CD14-positive monocyte (primary cell): ENCODE results near the gene GFRA3. TPM values are rescaled to one million over a fixed set of nuclear protein-coding genes. Genes with fewer than 3 reads are reported as not detected.

Experiments
- DNase-seq, 3 donors: peaks; one replicate each; pipeline ENCODE4 v3.0.0-alpha.2; 2011 to 2022
- H2AFZ ChIP-seq: 2 replicates; pipeline ENCODE4 v1.6.0; 2012; ENCODE audit warnings: mild to moderate bottlenecking, low read depth, low read length, inconsistent platforms; ENCODE audit not compliant: insufficient read depth, poor library complexity, severe bottlenecking
- H3K27ac ChIP-seq, 2 donors: 1 replicate in 1 of 2; 2 replicates in 1 of 2; pipeline ENCODE4 v1.5.1; 2012 to 2013; ENCODE audit warnings: low read length in 2 of 2, control low read depth in 1 of 2, inconsistent platforms in 1 of 2, low read depth in 1 of 2, mild to moderate bottlenecking in 1 of 2
- H3K27me3 ChIP-seq, 2 donors: one replicate each; pipeline versions ENCODE4 v1.6.0 to v1.6.1; 2011 to 2013; ENCODE audit warnings: low read length in 2 of 2; ENCODE audit not compliant: control insufficient read depth in 2 of 2, insufficient read depth in 2 of 2
- H3K36me3 ChIP-seq, 2 donors: replicated peaks in 1 of 2; 1 replicate in 1 of 2; 2 replicates in 1 of 2; pipeline versions ENCODE4 v1.5.1 to v1.6.1; 2012 to 2013; ENCODE audit warnings: low read length in 2 of 2, control low read depth in 1 of 2, inconsistent platforms in 1 of 2, mild to moderate bottlenecking in 1 of 2; ENCODE audit not compliant: insufficient read depth in 2 of 2, control insufficient read depth in 1 of 2
- H3K4me1 ChIP-seq, 2 donors: 1 replicate in 1 of 2; 2 replicates in 1 of 2; pipeline versions ENCODE4 v1.5.1 to v1.6.1; 2012 to 2013; ENCODE audit warnings: low read length in 2 of 2, control low read depth in 1 of 2, inconsistent platforms in 1 of 2, mild to moderate bottlenecking in 1 of 2, moderate library complexity in 1 of 2; ENCODE audit not compliant: insufficient read depth in 2 of 2, control insufficient read depth in 1 of 2
- H3K4me2 ChIP-seq: replicated peaks from 2 replicates; pipeline ENCODE3; 2012; ENCODE audit warnings: low read length, moderate library complexity, mild to moderate bottlenecking; ENCODE audit not compliant: poor library complexity, severe bottlenecking; ENCODE audit errors: extremely low read depth
- H3K4me3 ChIP-seq, 3 experiments: fragments of 200-600 bp in 1 of 3; sonication (generic) in 1 of 3; replicated peaks in 1 of 3; 1 replicate in 2 of 3; 2 replicates in 1 of 3; pipeline ENCODE4 v1.5.1; 2011 to 2013; ENCODE audit warnings: low read length in 3 of 3, mild to moderate bottlenecking in 3 of 3, control low read depth in 2 of 3, low read depth in 2 of 3, inconsistent platforms in 1 of 3, moderate library complexity in 1 of 3
- H3K79me2 ChIP-seq: 2 replicates; pipeline ENCODE4 v1.6.0; 2012; ENCODE audit warnings: mild to moderate bottlenecking, control low read depth, inconsistent platforms, low read length, moderate library complexity; ENCODE audit not compliant: insufficient read depth
- H3K9ac ChIP-seq: 2 replicates; pipeline ENCODE4 v1.6.0; 2017; ENCODE audit warnings: low read length, mild to moderate bottlenecking; ENCODE audit not compliant: insufficient read depth, poor library complexity, severe bottlenecking
- H3K9me3 ChIP-seq, 2 donors: replicated peaks in 1 of 2; 1 replicate in 1 of 2; 2 replicates in 1 of 2; pipeline versions ENCODE4 v1.5.1 to v1.6.1; 2012 to 2013; ENCODE audit warnings: low read length in 2 of 2, control low read depth in 1 of 2; ENCODE audit not compliant: control insufficient read depth in 1 of 2, insufficient read depth in 1 of 2
- H4K20me1 ChIP-seq: 2 replicates; pipeline ENCODE4 v1.6.0; 2012; ENCODE audit warnings: mild to moderate bottlenecking, low read length, control low read depth, moderate library complexity; ENCODE audit not compliant: insufficient read depth
- H3K27ac Mint-ChIP-seq, 7 donors: one replicate each; pipeline ENCODE4 v1.8.0; 2020; ENCODE audit warnings: mild to moderate bottlenecking in 7 of 7, mixed read lengths in 7 of 7, moderate library complexity in 6 of 7, inconsistent platforms in 2 of 7
- H3K27me3 Mint-ChIP-seq, 3 donors: one replicate each; pipeline ENCODE4 v1.8.0; 2021 to 2022; ENCODE audit warnings: low read depth in 3 of 3, mild to moderate bottlenecking in 3 of 3, mixed read lengths in 3 of 3, moderate library complexity in 3 of 3, inconsistent platforms in 1 of 3
- H3K36me3 Mint-ChIP-seq, 2 donors: one replicate each; pipeline ENCODE4 v1.8.0; 2020; ENCODE audit warnings: mixed read lengths in 2 of 2, inconsistent platforms in 1 of 2, mild to moderate bottlenecking in 1 of 2
- H3K4me1 Mint-ChIP-seq: one replicate; pipeline ENCODE4 v1.8.0; 2020; ENCODE audit warnings: mild to moderate bottlenecking, mixed read lengths
- H3K4me3 Mint-ChIP-seq, 2 donors: one replicate each; pipeline ENCODE4 v1.8.0; 2020; ENCODE audit warnings: mild to moderate bottlenecking in 2 of 2, mixed read lengths in 2 of 2, moderate library complexity in 1 of 2
- H3K9me3 Mint-ChIP-seq, 7 donors: one replicate each; pipeline ENCODE4 v1.8.0; 2020 to 2022; ENCODE audit warnings: mixed read lengths in 7 of 7, mild to moderate bottlenecking in 6 of 7, moderate library complexity in 6 of 7, inconsistent platforms in 2 of 7
- CTCF ChIP-seq: fragments of 200-600 bp; IDR thresholded peaks from one replicate; pipeline ENCODE4 v1.8.0; 2022; ENCODE audit warnings: antibody characterized with exemption, mild to moderate bottlenecking
- WGBS: methylation state at CpG from one replicate; pipeline ENCODE4 v1.1.5; 2013; ENCODE audit warnings: missing lambda C conversion rate; ENCODE audit not compliant: insufficient coverage; 5-methylcytosine and 5-hydroxymethylcytosine counted together
- intact Hi-C, 2 donors: fragments of 100-400 bp; cut with micrococcal nuclease; formaldehyde crosslinking; loops; one replicate each; pipeline versions ENCODE4 v1.15.0 to v1.15.1; 2023
- polyA plus RNA-seq, 3 donors: library from polyadenylated mRNA; depleted of rRNA in 1 of 3; unstranded in 2 of 3; stranded (reverse) in 1 of 3; fragments of 300-500 nt in 2 of 3; fragments of >200 nt in 1 of 3; fragmentation: Illumina TruSeq in 2 of 3; gene quantifications; 1 replicate in 2 of 3; 2 replicates in 1 of 3; pipeline ENCODE4 v1.2.3, GENCODE V29; 2012 to 2021

Gene GFRA3
- polyA plus RNA-seq, 3 donors, result not detected

- no peak overlapping the region for H2AFZ ChIP-seq
- intact Hi-C loops, result no loop called here
- peaks cover 17 to 25% (median 25%) of the 10 kb centered on the region in 3 donors for H3K27me3 Mint-ChIP-seq
- no peaks in the 10 kb centered on the region for H3K36me3 Mint-ChIP-seq
- H3K27ac Mint-ChIP-seq, result no peak overlapping the region
- no peaks in the 10 kb centered on the region for H3K36me3 ChIP-seq
- WGBS, result 100% methylated on average over 1 of the region's 1 CpG
- no peak overlapping the region for H3K4me3 ChIP-seq
- H3K9ac ChIP-seq, result no peak overlapping the region
- no peaks in the 10 kb centered on the region for H4K20me1 ChIP-seq
- peaks cover 12 to 16% of the 10 kb centered on the region in 2 donors for H3K4me1 ChIP-seq
- H3K27me3 ChIP-seq, result peaks cover 2 to 16% of the 10 kb centered on the region in 2 donors
- H3K4me3 Mint-ChIP-seq, result no peak overlapping the region
- H3K4me1 Mint-ChIP-seq, result peaks cover 17% of the 10 kb centered on the region
- no peak for TF ChIP-seq CTCF
- no peak overlapping the region for H3K27ac ChIP-seq
- H3K9me3 Mint-ChIP-seq, result no peaks in the 10 kb centered on the region
- H3K4me2 ChIP-seq, result no peak overlapping the region
- DNase-seq, result no peak
- H3K9me3 ChIP-seq, result no peaks in the 10 kb centered on the region
- H3K79me2 ChIP-seq, result no peaks in the 10 kb centered on the region
Observed at GRCh38 chr5:138245717-138246116, 28.7 kb downstream of the GFRA3 start.

GRCh38 chr5:138243794-138244193 lies 30.6 kb downstream of the GFRA3 start:
- H3K9me3 ChIP-seq, result no peaks in the 10 kb centered on the region
- no peak overlapping the region for H3K4me2 ChIP-seq
- Mint-ChIP-seq H3K27ac (peak overlapping the region in 1 of 7 donors; percentile 15), H3K4me3 (no peak overlapping the region), H3K36me3 (no peaks in the 10 kb centered on the region), H3K9me3 (no peaks in the 10 kb centered on the region), H3K27me3 (peaks cover 17 to 34% (median 25%) of the 10 kb centered on the region in 3 donors), H3K4me1 (peaks cover 20% of the 10 kb centered on the region)
- H3K4me3 ChIP-seq, result no peak overlapping the region
- 100% methylated on average over 1 of the region's 2 CpGs for WGBS
- H3K36me3 ChIP-seq, result no peaks in the 10 kb centered on the region
- H4K20me1 ChIP-seq, result no peaks in the 10 kb centered on the region
- no peak overlapping the region for H3K27ac ChIP-seq
- TF ChIP-seq CTCF, result no peak
- peaks cover 2 to 19% of the 10 kb centered on the region in 2 donors for H3K27me3 ChIP-seq
- intact Hi-C loops, result no loop called here
- no peak for DNase-seq
- H3K79me2 ChIP-seq, result no peaks in the 10 kb centered on the region
- H2AFZ ChIP-seq, result no peak overlapping the region
- H3K4me1 ChIP-seq, result peaks cover 16 to 19% of the 10 kb centered on the region in 2 donors
- no peak overlapping the region for H3K9ac ChIP-seq
